Brain pericyte (primary cell): ENCODE data around the gene P2RX7.

Experiments used
- DNase-seq: peaks from one replicate; pipeline ENCODE4 v3.0.0-alpha.2; 2012; ENCODE audit warnings: low read depth, low spot score

P2RX7 gene

GRCh38 chr12:121132601-121133481, at the start of gene P2RX7:
Gene P2RX7, plus strand, starts transcription at chr12:121132876. Its CDS starts 95 bp downstream, at chr12:121132971.
- DNase-seq: no peak

GRCh38 chr12:121084229-121084628, 48.4 kb upstream of the P2RX7 start:
- DNase-seq: no peak

GRCh38 chr12:121085069-121085468, 47.6 kb upstream of the P2RX7 start:
- DNase-seq: no peak

GRCh38 chr12:121085506-121086353, 46.9 kb upstream of the P2RX7 start:
- no peak for DNase-seq

- DNase-seq: no peak
These were observed 45.8 kb upstream of the P2RX7 start for GRCh38 chr12:121086781-121087295.

- DNase-seq: no peak
These were observed 45.0 kb upstream of the P2RX7 start for GRCh38 chr12:121087467-121088194.

GRCh38 chr12:121088195-121088585, 44.5 kb upstream of the P2RX7 start:
- no peak for DNase-seq

GRCh38 chr12:121089031-121089812, 43.5 kb upstream of the P2RX7 start:
- no peak for DNase-seq

- DNase-seq: no peak
These were observed 42.8 kb upstream of the P2RX7 start for GRCh38 chr12:121089813-121090430.

- DNase-seq: no peak
These were observed 41.8 kb upstream of the P2RX7 start for GRCh38 chr12:121090586-121091514.

- DNase-seq: no peak
These were observed 40.6 kb upstream of the P2RX7 start for GRCh38 chr12:121092034-121092433.

GRCh38 chr12:121093487-121093891, 39.2 kb upstream of the P2RX7 start:
- DNase-seq: no peak

- peak; percentile 13 for DNase-seq
These were observed 37.0 kb upstream of the P2RX7 start for GRCh38 chr12:121095544-121096198.

GRCh38 chr12:121096199-121096798, 36.4 kb upstream of the P2RX7 start:
- no peak for DNase-seq

GRCh38 chr12:121099779-121100178, 32.9 kb upstream of the P2RX7 start:
- DNase-seq: no peak

- DNase-seq: no peak
These were observed 30.4 kb upstream of the P2RX7 start for GRCh38 chr12:121102307-121102706.

- no peak for DNase-seq
These were observed 25.0 kb upstream of the P2RX7 start for GRCh38 chr12:121107681-121108080.

- no peak for DNase-seq
These were observed 24.2 kb upstream of the P2RX7 start for GRCh38 chr12:121108492-121108891.
